ENCODE measurements around the gene CGA.
"Not testable (repeated sequence)": the region's sequence is repeated elsewhere in the genome, so short reads cannot be mapped to it uniquely, and the experiment has no call there.

The CGA gene

GRCh38 chr6:87095087-87095509 is at the start of gene CGA:
TSS of gene CGA (minus strand) at chr6:87095106. CDS start at chr6:87088200, 6,906 bp downstream.
- DNase-seq: no peak

GRCh38 chr6:87139927-87140326 is 45.0 kb upstream of the CGA start:
- not testable (repeated sequence) for DNase-seq

- DNase-seq: no peak
Measured at GRCh38 chr6:87139236-87139635, 44.3 kb upstream of the CGA start.

GRCh38 chr6:87136963-87137362 is 42.1 kb upstream of the CGA start:
- DNase-seq: no peak

- DNase-seq: no peak
Measured at GRCh38 chr6:87127737-87128136, 32.8 kb upstream of the CGA start.

- DNase-seq: no peak
Measured at GRCh38 chr6:87126501-87126900, 31.6 kb upstream of the CGA start.

GRCh38 chr6:87124074-87124473 is 29.2 kb upstream of the CGA start:
- no peak for DNase-seq

- no peak for DNase-seq
Measured at GRCh38 chr6:87122477-87122876, 27.6 kb upstream of the CGA start.

- DNase-seq: no peak
Measured at GRCh38 chr6:87118054-87118453, 23.1 kb upstream of the CGA start.

- DNase-seq: no peak
Measured at GRCh38 chr6:87116922-87117321, 22.0 kb upstream of the CGA start.

- DNase-seq: no peak
Measured at GRCh38 chr6:87115402-87116135, 20.7 kb upstream of the CGA start.

- DNase-seq: no peak
Measured at GRCh38 chr6:87110636-87111035, 15.7 kb upstream of the CGA start.

- DNase-seq: no peak
Measured at GRCh38 chr6:87105823-87106222, 10.9 kb upstream of the CGA start.

- DNase-seq: no peak
Measured at GRCh38 chr6:87104667-87105066, 9.8 kb upstream of the CGA start.

GRCh38 chr6:87103977-87104601 is 9.2 kb upstream of the CGA start:
- no peak for DNase-seq

- peak; percentile 2 for DNase-seq
Measured at GRCh38 chr6:87102151-87102621, 7.3 kb upstream of the CGA start.

GRCh38 chr6:87101067-87101466 is 6.2 kb upstream of the CGA start:
- DNase-seq: no peak

GRCh38 chr6:87100216-87100615 is 5.3 kb upstream of the CGA start:
- DNase-seq: no peak

GRCh38 chr6:87099472-87099871 is 4.6 kb upstream of the CGA start:
- no peak for DNase-seq

GRCh38 chr6:87094576-87094975 is 330 bp downstream of the CGA start:
- no peak for DNase-seq

- DNase-seq: no peak
Measured at GRCh38 chr6:87093651-87094050, 1.3 kb downstream of the CGA start.

GRCh38 chr6:87093199-87093598 is 1.7 kb downstream of the CGA start:
- no peak for DNase-seq

GRCh38 chr6:87092435-87092834 is 2.5 kb downstream of the CGA start:
- no peak for DNase-seq

GRCh38 chr6:87089135-87089534 is 5.8 kb downstream of the CGA start:
- DNase-seq: no peak

GRCh38 chr6:87088076-87088475 is 6.8 kb downstream of the CGA start:
- no peak for DNase-seq

All from NCI-H1417 treated with DMSO at 0.1 percent for 48 hours (cell line).